Ishikawa (cell line): ENCODE data around the gene KCNJ3.

Experiments
- EP300 ChIP-seq: IDR thresholded peaks from 2 replicates; pipeline ENCODE4 v1.6.1; 2012; ENCODE audit warnings: borderline replicate concordance
- FOXM1 ChIP-seq: IDR thresholded peaks from 2 replicates; pipeline ENCODE4 v1.6.1; 2012; ENCODE audit warnings: low read depth, borderline replicate concordance
- NFIC ChIP-seq: IDR thresholded peaks from 2 replicates; pipeline ENCODE4 v1.6.1; 2012
- RAD21 ChIP-seq: IDR thresholded peaks from 2 replicates; pipeline ENCODE4 v1.6.1; 2012; ENCODE audit warnings: low read depth
- TAF1 ChIP-seq: IDR thresholded peaks from 2 replicates; pipeline ENCODE4 v1.6.1; 2012; ENCODE audit warnings: low read depth, mild to moderate bottlenecking
- TEAD4 ChIP-seq: IDR thresholded peaks from 2 replicates; pipeline ENCODE4 v1.6.1; 2012
- YY1 ChIP-seq: IDR thresholded peaks from 2 replicates; pipeline ENCODE4 v1.6.1; 2012; ENCODE audit warnings: low read depth
- TF ChIP-seq, protein P1 (sequence below): IDR thresholded peaks from 2 replicates; pipeline ENCODE4 v1.6.1; 2012
- TF ChIP-seq, protein P2 (sequence below): IDR thresholded peaks from 2 replicates; pipeline ENCODE4 v1.6.1; 2012; ENCODE audit warnings: low read depth, mild to moderate bottlenecking

DNA sequence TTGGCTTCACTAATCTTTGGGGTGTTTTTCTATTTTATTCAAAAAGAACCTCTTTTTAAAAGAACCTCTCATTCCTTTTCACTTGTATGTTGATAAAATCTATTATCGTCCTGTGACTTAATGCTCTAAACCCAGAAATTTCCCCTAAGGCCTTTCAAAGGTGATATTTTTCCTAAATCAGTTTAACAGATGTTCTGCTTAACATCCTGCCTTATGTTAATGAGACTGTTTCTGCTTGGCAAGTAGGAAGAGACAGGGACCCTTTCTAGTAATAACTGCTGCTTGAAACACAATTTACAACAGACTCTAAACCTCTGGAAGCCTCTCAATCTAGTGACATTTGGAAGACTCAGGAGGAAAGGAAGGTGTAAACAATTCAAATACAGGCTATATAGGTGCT is 128.8 kb downstream of the KCNJ3 start:
- TF ChIP-seq, protein P1, sequence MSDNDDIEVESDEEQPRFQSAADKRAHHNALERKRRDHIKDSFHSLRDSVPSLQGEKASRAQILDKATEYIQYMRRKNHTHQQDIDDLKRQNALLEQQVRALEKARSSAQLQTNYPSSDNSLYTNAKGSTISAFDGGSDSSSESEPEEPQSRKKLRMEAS = no peak
- TF ChIP-seq, protein P2, sequence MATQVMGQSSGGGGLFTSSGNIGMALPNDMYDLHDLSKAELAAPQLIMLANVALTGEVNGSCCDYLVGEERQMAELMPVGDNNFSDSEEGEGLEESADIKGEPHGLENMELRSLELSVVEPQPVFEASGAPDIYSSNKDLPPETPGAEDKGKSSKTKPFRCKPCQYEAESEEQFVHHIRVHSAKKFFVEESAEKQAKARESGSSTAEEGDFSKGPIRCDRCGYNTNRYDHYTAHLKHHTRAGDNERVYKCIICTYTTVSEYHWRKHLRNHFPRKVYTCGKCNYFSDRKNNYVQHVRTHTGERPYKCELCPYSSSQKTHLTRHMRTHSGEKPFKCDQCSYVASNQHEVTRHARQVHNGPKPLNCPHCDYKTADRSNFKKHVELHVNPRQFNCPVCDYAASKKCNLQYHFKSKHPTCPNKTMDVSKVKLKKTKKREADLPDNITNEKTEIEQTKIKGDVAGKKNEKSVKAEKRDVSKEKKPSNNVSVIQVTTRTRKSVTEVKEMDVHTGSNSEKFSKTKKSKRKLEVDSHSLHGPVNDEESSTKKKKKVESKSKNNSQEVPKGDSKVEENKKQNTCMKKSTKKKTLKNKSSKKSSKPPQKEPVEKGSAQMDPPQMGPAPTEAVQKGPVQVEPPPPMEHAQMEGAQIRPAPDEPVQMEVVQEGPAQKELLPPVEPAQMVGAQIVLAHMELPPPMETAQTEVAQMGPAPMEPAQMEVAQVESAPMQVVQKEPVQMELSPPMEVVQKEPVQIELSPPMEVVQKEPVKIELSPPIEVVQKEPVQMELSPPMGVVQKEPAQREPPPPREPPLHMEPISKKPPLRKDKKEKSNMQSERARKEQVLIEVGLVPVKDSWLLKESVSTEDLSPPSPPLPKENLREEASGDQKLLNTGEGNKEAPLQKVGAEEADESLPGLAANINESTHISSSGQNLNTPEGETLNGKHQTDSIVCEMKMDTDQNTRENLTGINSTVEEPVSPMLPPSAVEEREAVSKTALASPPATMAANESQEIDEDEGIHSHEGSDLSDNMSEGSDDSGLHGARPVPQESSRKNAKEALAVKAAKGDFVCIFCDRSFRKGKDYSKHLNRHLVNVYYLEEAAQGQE = no peak
- no peak for TF ChIP-seq RAD21
- no peak for TF ChIP-seq NFIC
- TF ChIP-seq TAF1 = no peak
- TF ChIP-seq EP300 = no peak
- no peak for TF ChIP-seq TEAD4
- TF ChIP-seq FOXM1 = no peak
- no peak for TF ChIP-seq YY1
